ENCODE data around the gene SLC49A4.

SLC49A4 gene

DNA sequence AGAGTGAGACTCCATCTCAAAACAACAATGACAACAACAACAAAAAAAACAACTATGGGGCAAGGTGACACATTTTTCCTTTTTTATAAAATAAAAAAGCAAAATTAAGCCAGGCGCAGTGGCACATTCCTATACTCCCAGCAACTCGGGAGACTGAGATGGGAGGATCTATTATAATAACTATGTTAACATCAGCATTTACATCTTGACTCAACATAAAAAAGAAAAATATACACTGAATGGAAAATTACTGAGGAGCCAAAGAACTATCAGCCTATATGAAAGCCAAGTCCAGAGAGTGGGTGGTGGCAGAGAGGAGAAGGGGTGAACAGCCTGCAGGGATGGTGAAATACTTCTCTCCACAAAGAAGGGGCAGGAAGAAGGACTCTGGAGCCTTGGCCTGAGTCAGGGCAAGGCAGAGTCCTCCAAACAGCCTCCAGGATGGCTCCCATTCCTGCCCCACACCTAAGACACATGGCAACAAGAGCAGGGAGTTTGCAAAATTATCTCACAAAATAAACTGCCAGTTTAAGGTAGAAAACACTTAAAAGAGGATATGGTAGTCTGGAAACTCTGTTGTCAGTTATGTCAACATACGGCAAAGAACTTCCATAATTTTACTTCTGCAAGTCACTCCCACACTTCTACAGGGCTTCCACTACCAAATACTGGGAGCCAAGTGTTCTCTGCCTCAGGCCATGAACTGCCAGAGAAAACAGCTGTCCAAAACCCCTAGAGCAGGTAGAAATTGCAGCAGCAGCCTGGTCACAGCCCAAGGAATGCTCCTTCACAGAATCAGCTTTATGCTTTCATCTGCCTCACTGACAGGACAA lies 27.1 kb upstream of the SLC49A4 start:
- H3K27ac ChIP-seq (ENCODE audit: insufficient read depth, low read depth, low read length, poor library complexity, severe bottlenecking): no peak overlapping the region
- H3K4me1 ChIP-seq (ENCODE audit: control insufficient read depth, insufficient read depth, low read length): no peaks in the 10 kb centered on the region
- H3K9me3 ChIP-seq (ENCODE audit: control insufficient read depth, low read length): no peaks in the 10 kb centered on the region
- H3K4me3 ChIP-seq (ENCODE audit: insufficient read depth, low read depth, low read length): no peak overlapping the region
- 75 to 91% methylated on average over 1 to 3 of the region's 3 CpGs for WGBS, 2 experiments
- H3K27me3 ChIP-seq (ENCODE audit: control insufficient read depth, insufficient read depth, low read length, poor library complexity, severe bottlenecking): no peaks in the 10 kb centered on the region
- H3K36me3 ChIP-seq (ENCODE audit: control insufficient read depth, insufficient read depth, low read length): no peaks in the 10 kb centered on the region

- H3K27me3 ChIP-seq (ENCODE audit: control insufficient read depth, insufficient read depth, low read length, poor library complexity, severe bottlenecking): no peaks in the 10 kb centered on the region
- H3K9me3 ChIP-seq (ENCODE audit: control insufficient read depth, low read length): no peaks in the 10 kb centered on the region
- 81 to 93% methylated on average over 4 to 5 of the region's 5 CpGs for WGBS, 2 experiments
- H3K4me1 ChIP-seq (ENCODE audit: control insufficient read depth, insufficient read depth, low read length): no peaks in the 10 kb centered on the region
- no peaks in the 10 kb centered on the region for H3K36me3 ChIP-seq (ENCODE audit: control insufficient read depth, insufficient read depth, low read length)
- no peak overlapping the region for H3K4me3 ChIP-seq (ENCODE audit: insufficient read depth, low read depth, low read length)
- no peak overlapping the region for H3K27ac ChIP-seq (ENCODE audit: insufficient read depth, low read depth, low read length, poor library complexity, severe bottlenecking)
These were observed 24.2 kb upstream of the SLC49A4 start for GRCh38 chr3:122770521-122771202.

GRCh38 chr3:122772827-122773226 lies 22.0 kb upstream of the SLC49A4 start:
- Histone ChIP-seq H3K36me3 (ENCODE audit: control insufficient read depth, insufficient read depth, low read length) (no peaks in the 10 kb centered on the region), H3K27me3 (ENCODE audit: control insufficient read depth, insufficient read depth, low read length, poor library complexity, severe bottlenecking) (no peaks in the 10 kb centered on the region), H3K4me1 (ENCODE audit: control insufficient read depth, insufficient read depth, low read length) (no peaks in the 10 kb centered on the region), H3K27ac (ENCODE audit: insufficient read depth, low read depth, low read length, poor library complexity, severe bottlenecking) (no peak overlapping the region), H3K9me3 (ENCODE audit: control insufficient read depth, low read length) (no peaks in the 10 kb centered on the region), H3K4me3 (ENCODE audit: insufficient read depth, low read depth, low read length) (no peak overlapping the region)
- 100% methylated on average over 1 of the region's 1 CpG for WGBS, 2 experiments

- Histone ChIP-seq H3K27me3 (ENCODE audit: control insufficient read depth, insufficient read depth, low read length, poor library complexity, severe bottlenecking) (no peaks in the 10 kb centered on the region), H3K9me3 (ENCODE audit: control insufficient read depth, low read length) (no peaks in the 10 kb centered on the region), H3K27ac (ENCODE audit: insufficient read depth, low read depth, low read length, poor library complexity, severe bottlenecking) (no peak overlapping the region), H3K36me3 (ENCODE audit: control insufficient read depth, insufficient read depth, low read length) (no peaks in the 10 kb centered on the region), H3K4me3 (ENCODE audit: insufficient read depth, low read depth, low read length) (no peak overlapping the region), H3K4me1 (ENCODE audit: control insufficient read depth, insufficient read depth, low read length) (no peaks in the 10 kb centered on the region)
- WGBS, 2 experiments: 94 to 95% methylated on average over 3 of the region's 3 CpGs
These were observed 20.8 kb upstream of the SLC49A4 start for GRCh38 chr3:122773944-122774509.

GRCh38 chr3:122774564-122774963 lies 20.3 kb upstream of the SLC49A4 start:
- 91 to 93% methylated on average over 3 of the region's 3 CpGs for WGBS, 2 experiments
- H3K36me3 ChIP-seq (ENCODE audit: control insufficient read depth, insufficient read depth, low read length): no peaks in the 10 kb centered on the region

DNA sequence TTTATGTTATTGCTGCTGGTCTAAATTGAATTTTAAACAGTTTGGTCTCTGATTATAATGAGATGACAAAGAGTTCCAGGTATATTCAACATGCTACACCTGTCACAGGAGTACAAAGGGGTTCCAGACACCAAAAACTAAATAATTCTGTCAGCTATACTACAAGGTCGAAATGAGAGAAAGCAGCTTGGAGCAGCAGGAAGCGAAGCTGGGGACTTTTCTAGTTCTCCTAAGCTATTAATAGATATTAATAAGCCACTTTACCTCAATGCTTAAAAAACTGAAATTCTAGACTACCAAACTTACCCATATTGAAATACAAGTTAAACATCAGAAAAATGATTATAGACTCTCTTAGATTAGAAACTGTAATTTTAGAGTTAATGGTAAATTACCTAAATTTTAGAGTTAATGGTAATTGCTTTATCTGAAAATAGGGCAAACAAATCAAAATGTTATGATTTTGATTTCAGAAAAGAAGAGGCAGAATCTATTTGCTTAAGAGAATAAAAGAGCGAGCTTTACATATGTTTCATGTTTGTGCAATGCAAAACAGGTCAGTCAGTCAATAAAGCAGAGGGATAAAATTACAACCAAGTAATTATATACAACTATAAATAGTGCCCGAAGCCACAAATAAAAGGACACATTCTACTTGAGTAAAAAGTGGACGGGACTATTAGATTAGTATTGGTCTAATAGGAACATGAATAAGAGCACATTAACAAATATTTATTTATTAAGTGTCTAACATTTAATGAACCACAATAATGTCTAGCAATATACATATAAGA lies 18.0 kb upstream of the SLC49A4 start:
- Histone ChIP-seq H3K9me3 (ENCODE audit: control insufficient read depth, low read length) (no peaks in the 10 kb centered on the region), H3K27ac (ENCODE audit: insufficient read depth, low read depth, low read length, poor library complexity, severe bottlenecking) (no peak overlapping the region), H3K4me3 (ENCODE audit: insufficient read depth, low read depth, low read length) (no peak overlapping the region), H3K36me3 (ENCODE audit: control insufficient read depth, insufficient read depth, low read length) (peaks cover 5% of the 10 kb centered on the region), H3K27me3 (ENCODE audit: control insufficient read depth, insufficient read depth, low read length, poor library complexity, severe bottlenecking) (no peaks in the 10 kb centered on the region), H3K4me1 (ENCODE audit: control insufficient read depth, insufficient read depth, low read length) (no peaks in the 10 kb centered on the region)
- WGBS, 2 experiments: 62 to 100% methylated on average over 2 to 3 of the region's 5 CpGs

More at GRCh38 chr3:122774564-122774963, 20.3 kb upstream of the SLC49A4 start:
- Histone ChIP-seq H3K27ac (ENCODE audit: insufficient read depth, low read depth, low read length, poor library complexity, severe bottlenecking) (no peak overlapping the region), H3K27me3 (ENCODE audit: control insufficient read depth, insufficient read depth, low read length, poor library complexity, severe bottlenecking) (no peaks in the 10 kb centered on the region), H3K4me1 (ENCODE audit: control insufficient read depth, insufficient read depth, low read length) (no peaks in the 10 kb centered on the region), H3K4me3 (ENCODE audit: insufficient read depth, low read depth, low read length) (no peak overlapping the region), H3K9me3 (ENCODE audit: control insufficient read depth, low read length) (no peaks in the 10 kb centered on the region)

- H3K4me1 ChIP-seq (ENCODE audit: control insufficient read depth, insufficient read depth, low read length): no peaks in the 10 kb centered on the region
- H3K27ac ChIP-seq (ENCODE audit: insufficient read depth, low read depth, low read length, poor library complexity, severe bottlenecking): no peak overlapping the region
- no peaks in the 10 kb centered on the region for H3K9me3 ChIP-seq (ENCODE audit: control insufficient read depth, low read length)
- WGBS, 2 experiments: 76 to 84% methylated on average over 3 of the region's 3 CpGs
- H3K36me3 ChIP-seq (ENCODE audit: control insufficient read depth, insufficient read depth, low read length): peaks cover 5% of the 10 kb centered on the region
- no peaks in the 10 kb centered on the region for H3K27me3 ChIP-seq (ENCODE audit: control insufficient read depth, insufficient read depth, low read length, poor library complexity, severe bottlenecking)
- no peak overlapping the region for H3K4me3 ChIP-seq (ENCODE audit: insufficient read depth, low read depth, low read length)
These were observed 17.3 kb upstream of the SLC49A4 start for GRCh38 chr3:122777563-122777962.

GRCh38 chr3:122782804-122783203 lies 12.1 kb upstream of the SLC49A4 start:
- WGBS, 2 experiments: 100% methylated on average over 1 of the region's 1 CpG
- H3K27ac ChIP-seq (ENCODE audit: insufficient read depth, low read depth, low read length, poor library complexity, severe bottlenecking): no peak overlapping the region
- peaks cover 5% of the 10 kb centered on the region for H3K36me3 ChIP-seq (ENCODE audit: control insufficient read depth, insufficient read depth, low read length)
- no peaks in the 10 kb centered on the region for H3K27me3 ChIP-seq (ENCODE audit: control insufficient read depth, insufficient read depth, low read length, poor library complexity, severe bottlenecking)
- H3K4me3 ChIP-seq (ENCODE audit: insufficient read depth, low read depth, low read length): no peak overlapping the region
- no peaks in the 10 kb centered on the region for H3K4me1 ChIP-seq (ENCODE audit: control insufficient read depth, insufficient read depth, low read length)
- H3K9me3 ChIP-seq (ENCODE audit: control insufficient read depth, low read length): no peaks in the 10 kb centered on the region

DNA sequence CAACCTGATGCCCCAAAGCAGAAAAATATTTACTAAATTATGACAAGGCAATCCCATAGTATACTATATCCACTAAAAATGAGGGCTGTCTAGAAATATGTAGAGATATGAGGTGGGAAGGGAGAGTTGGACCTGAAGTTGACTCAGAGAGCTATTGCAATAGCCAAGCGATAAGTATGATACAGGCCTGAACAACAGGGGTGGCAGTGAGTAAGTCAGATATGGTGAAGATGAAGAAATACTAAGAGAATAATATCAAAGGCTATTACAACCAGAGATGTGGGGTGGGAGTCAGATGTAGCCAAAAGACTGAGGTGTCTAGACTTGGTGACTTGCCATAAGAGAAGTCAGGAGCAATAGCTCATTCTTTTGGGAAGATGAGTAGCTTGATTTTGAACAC lies 10.4 kb upstream of the SLC49A4 start:
- peaks cover 5% of the 10 kb centered on the region for H3K36me3 ChIP-seq (ENCODE audit: control insufficient read depth, insufficient read depth, low read length)
- no peaks in the 10 kb centered on the region for H3K4me1 ChIP-seq (ENCODE audit: control insufficient read depth, insufficient read depth, low read length)
- H3K4me3 ChIP-seq (ENCODE audit: insufficient read depth, low read depth, low read length): no peak overlapping the region
- H3K27ac ChIP-seq (ENCODE audit: insufficient read depth, low read depth, low read length, poor library complexity, severe bottlenecking): no peak overlapping the region
- H3K9me3 ChIP-seq (ENCODE audit: control insufficient read depth, low read length): no peaks in the 10 kb centered on the region
- 92 to 100% methylated on average over 1 of the region's 1 CpG for WGBS, 2 experiments
- no peaks in the 10 kb centered on the region for H3K27me3 ChIP-seq (ENCODE audit: control insufficient read depth, insufficient read depth, low read length, poor library complexity, severe bottlenecking)

DNA sequence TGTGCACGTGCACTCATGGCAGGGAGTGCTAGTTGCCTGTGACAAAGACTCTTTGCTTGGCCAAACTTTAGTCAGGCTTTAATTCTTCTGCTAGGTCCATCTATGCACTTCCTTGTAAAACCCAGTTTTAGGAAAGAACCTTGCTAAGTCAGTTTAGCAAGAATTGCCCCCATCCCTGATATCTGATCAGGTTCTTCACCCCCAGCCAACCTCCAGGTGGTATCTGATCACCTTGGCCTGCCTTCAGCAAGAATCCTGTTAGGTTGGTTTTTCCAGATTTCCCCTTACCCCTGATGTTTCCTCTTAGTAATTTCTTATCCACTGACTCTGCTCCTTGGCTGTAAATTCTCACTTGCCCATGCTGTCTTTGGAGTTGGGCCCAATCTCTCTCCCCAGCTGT lies 9.6 kb upstream of the SLC49A4 start:
- H3K36me3 ChIP-seq (ENCODE audit: control insufficient read depth, insufficient read depth, low read length): peaks cover 5% of the 10 kb centered on the region
- no peaks in the 10 kb centered on the region for H3K27me3 ChIP-seq (ENCODE audit: control insufficient read depth, insufficient read depth, low read length, poor library complexity, severe bottlenecking)
- no peaks in the 10 kb centered on the region for H3K9me3 ChIP-seq (ENCODE audit: control insufficient read depth, low read length)
- H3K27ac ChIP-seq (ENCODE audit: insufficient read depth, low read depth, low read length, poor library complexity, severe bottlenecking): no peak overlapping the region
- WGBS, 2 experiments: 86 to 96% methylated on average over 1 of the region's 1 CpG
- no peaks in the 10 kb centered on the region for H3K4me1 ChIP-seq (ENCODE audit: control insufficient read depth, insufficient read depth, low read length)
- no peak overlapping the region for H3K4me3 ChIP-seq (ENCODE audit: insufficient read depth, low read depth, low read length)
